Glomerular visceral epithelial cell (primary cell): ENCODE data around the gene SAE1.
"Not testable (repeated sequence)": the region's sequence is repeated elsewhere in the genome, so short reads cannot be mapped to it uniquely, and the experiment has no call there.

ENCODE experiments used
- DNase-seq: peaks from one replicate; pipeline ENCODE4 v3.0.0-alpha.2; 2016; ENCODE audit errors: extremely low spot score

The SAE1 gene

DNA sequence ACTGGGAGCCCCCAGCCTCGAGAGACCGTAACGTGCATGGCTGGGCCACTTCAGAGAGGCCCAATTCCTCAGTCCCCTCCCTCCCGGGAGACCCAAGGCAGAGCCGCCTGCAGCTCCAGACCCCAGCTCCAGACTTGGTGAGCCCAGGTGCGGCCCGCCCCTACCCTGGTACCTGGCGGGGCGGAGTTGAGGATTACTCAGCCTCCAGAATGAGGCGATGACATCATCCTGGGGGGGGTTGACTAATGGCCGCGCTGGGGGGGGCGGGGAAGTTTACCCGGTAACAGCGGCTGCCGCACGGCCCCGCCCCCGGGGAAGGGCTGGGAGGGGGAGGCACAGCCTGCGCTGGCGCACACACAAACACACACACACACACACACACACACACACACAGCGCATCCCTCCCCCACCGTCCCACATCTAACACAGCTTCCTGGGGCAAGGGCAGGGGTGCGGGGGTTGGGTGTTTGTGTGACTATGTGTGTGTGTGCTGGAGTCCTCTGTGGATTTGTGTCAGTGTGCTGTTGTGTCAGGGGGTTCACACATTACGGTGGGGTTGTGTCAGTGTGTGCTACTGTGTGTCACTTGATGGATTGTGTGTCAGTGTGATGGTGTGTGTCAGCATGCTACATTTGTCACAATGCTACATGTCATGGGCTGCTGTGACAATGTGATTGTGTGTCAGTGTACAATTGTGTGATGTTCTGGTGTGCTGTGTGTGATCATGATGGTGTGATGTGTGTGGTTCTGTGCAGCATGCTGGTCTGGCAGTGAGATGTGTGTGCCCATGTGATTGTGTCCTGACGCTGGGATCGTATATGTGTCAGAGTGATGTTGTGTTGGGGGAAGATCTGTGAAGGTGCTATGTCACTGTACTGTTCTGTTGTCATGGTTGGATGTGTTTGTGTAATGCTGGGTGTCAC, 110.6 kb downstream of the SAE1 start:
- peak; percentile 85 for DNase-seq

GRCh38 chr19:47241919-47242577, 111.4 kb downstream of the SAE1 start:
- no peak for DNase-seq

- no peak for DNase-seq
Observed at GRCh38 chr19:47243364-47243775, 112.7 kb downstream of the SAE1 start.

- DNase-seq, result peak; percentile 97
Observed at GRCh38 chr19:47243776-47244547, 113.3 kb downstream of the SAE1 start.

- DNase-seq, result peak; percentile 69
Observed at GRCh38 chr19:47247308-47247990, 116.8 kb downstream of the SAE1 start.

DNA sequence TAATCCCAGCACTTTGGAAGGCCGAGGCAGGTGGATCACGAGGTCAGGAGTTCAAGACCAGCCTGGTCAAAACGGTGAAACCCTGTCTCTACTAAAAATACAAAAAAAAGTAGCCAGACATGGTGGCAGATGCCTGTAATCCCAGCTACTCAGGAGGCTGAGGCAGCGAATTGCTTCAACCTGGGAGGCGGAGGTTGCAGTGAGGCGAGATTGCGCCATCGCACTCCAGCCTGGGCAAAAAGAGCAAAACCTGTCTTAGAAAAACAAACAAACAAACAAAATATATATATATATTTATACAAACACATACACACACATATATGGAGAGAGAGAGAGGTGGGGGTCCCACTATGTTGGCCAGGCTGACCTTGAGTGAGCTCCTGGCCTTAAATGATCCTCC, 122.4 kb downstream of the SAE1 start:
- not testable (repeated sequence) for DNase-seq

DNA sequence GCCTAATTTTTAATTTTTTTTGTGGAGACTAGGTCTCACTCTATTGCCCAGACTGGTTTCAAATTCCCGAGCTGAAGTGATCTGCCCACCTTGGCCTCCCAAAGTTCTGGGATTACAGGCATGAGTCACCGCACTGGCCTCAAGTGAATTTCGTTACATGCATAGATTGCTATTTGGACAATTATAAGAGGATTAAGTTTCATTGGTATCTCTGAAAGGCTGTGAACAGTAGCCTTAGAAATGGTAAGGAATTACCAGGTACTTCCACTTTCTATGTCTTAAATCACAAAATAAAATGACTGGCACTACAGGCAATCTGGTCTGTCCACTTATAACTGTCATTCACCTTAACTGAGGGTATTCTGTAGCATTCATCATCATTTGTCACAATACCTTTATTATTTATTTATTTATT, 122.8 kb downstream of the SAE1 start:
- peak; percentile 85 for DNase-seq

GRCh38 chr19:47253970-47254369, 123.3 kb downstream of the SAE1 start:
- no peak for DNase-seq

DNA sequence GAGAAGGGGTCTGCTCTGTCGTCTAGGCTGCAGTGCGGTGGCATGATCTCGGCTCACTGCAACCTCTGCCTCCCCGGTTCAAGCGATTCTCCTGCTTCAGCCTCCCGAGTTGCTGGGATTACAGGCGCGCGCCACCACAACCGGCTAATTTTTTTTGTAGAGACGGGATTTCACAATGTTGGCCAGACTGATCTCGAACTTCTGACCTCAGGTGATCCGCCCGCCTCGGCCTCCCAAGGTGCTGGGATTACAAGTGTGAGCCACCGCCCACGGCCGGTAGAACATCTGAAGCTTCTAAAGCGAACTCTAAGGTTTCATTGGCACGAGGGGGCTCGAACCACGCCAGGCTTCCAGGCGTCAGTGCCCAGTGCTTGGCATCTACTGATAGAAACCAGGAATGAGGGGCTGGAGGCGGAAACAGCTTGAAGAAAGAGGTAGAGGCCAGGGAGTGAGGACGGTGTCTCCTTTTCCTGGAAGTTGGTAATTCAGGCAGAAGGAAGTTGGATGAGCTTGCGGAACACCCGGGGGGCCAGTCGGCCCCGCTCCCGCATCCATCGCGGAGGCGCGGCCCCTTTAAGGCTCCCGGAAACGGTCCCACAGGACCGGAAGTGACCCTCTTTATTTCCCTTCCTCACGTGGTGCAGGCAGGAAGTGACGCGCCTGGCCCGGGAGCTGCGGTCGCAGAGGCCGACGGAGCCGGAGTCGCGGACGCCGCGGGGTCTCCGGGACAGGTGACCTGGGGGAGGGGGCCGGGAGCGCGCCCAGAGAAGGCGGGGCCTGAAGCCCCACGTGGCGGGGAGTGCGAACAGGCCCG, 125.5 kb downstream of the SAE1 start, which contains the start of gene CCDC9:
Gene CCDC9, plus strand, starts transcription at position 647 of the 814 bp plus-strand sequence. CDS start 1,876 bp downstream, outside the sequence.
- peak; percentile 97 for DNase-seq

- peak; percentile 100 for DNase-seq
Observed at GRCh38 chr19:47256693-47257410, 126.2 kb downstream of the SAE1 start.

GRCh38 chr19:47257411-47258169, 127.0 kb downstream of the SAE1 start:
- DNase-seq, result no peak

DNA sequence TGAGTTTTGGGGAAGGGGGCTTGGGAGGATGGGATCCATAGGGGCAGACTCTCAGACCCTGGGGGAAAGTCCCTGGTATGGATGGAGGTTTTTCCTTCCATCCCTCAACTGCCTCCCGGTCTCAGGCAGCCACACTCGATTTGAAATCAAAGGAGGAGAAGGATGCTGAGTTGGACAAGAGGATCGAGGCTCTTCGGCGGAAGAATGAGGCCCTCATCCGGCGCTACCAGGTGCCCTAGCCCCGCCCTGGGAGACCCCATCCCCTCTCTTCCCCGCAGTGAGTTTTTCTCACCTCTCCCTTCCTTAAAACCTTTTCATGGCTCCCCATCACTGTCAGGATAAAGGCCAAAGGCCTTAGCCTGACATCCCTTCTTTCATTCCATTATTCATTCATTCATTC, 127.8 kb downstream of the SAE1 start:
- no peak for DNase-seq

DNA sequence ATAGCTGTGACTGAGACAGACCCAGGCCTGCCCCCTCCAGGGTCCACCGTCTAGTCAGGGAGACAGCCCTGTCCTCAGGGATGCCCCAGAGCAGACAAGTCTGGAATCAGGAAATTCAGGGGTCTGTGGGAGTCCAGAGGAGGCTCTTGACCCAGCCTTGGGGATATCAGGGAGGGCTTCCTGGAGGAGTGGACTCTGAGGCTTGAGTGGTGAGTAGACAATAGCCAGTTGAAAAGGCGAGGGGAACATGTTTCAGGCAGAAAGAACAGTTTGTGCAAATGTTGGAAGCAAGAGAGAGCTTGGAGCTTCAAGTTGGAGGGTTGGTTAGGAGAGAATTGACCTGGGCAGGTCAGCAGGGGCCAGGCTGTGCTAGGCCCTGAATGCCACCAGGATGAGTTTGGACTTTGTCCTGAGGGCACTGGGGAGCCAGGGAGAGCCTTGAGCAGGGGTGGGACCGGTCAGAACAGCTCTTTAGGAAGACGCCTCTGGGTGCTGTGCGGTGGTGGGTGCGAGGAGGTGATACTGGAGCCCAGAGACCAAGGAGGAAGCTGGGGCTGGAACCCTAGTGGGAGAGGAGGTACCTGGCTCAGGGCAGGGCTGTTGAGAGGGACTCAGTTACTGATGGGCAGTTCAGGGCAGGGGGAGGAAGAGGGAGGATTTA, 128.4 kb downstream of the SAE1 start:
- no peak for DNase-seq
